Measurements from ENCODE around the gene COMMD1. TPM values are rescaled to one million over a fixed set of nuclear protein-coding genes. Genes with fewer than 3 reads are reported as not detected.

Gene COMMD1
- total and polyA plus RNA-seq, 2 donors (not counting 3 experiments of a cell fraction or from before 2014, with no cell fraction given): 39.5 to 57.1 TPM

GRCh38 chr2:61967262-61967661 is 61.8 kb downstream of the COMMD1 start:
- intact Hi-C loops (cut with micrococcal nuclease): no loop called here
- no TSS peak for BruUV-seq (replicated peaks)
- H3K9me3 ChIP-seq (replicated peaks; ENCODE audit: control insufficient read depth, insufficient read depth, low read length): no peaks in the 10 kb centered on the region
- no peak overlapping the region for H3K27ac ChIP-seq (ENCODE audit: insufficient read depth, low read depth, low read length)
- no peak overlapping the region for H3K4me2 ChIP-seq (ENCODE audit: insufficient read depth, low read length)
- H3K27me3 ChIP-seq (ENCODE audit: control insufficient read depth in 2 of 2, insufficient read depth in 2 of 2, low read length in 2 of 2): no peaks in the 10 kb centered on the region
- no peak overlapping the region for H3K9ac ChIP-seq (replicated peaks; ENCODE audit: extremely low read depth, insufficient read depth, low read length)
- no peak overlapping the region for H2AFZ ChIP-seq (ENCODE audit: low read depth, low read length)
- TF ChIP-seq POLR2AphosphoS5 (IDR thresholded peaks at IDR 0.05; ENCODE audit: insufficient read depth, low read depth, low read length) (no peak), EZH2 (IDR thresholded peaks at IDR 0.05; ENCODE audit: borderline replicate concordance, low read depth, low read length, severe bottlenecking) (no peak), MAX (IDR thresholded peaks at IDR 0.05; ENCODE audit: insufficient read depth, insufficient read length) (no peak), CTCF (IDR thresholded peaks at IDR 0.05; ENCODE audit: extremely low read depth in 1 of 2, insufficient read depth in 1 of 2, low read depth in 1 of 2, low read length in 2 of 2) (no peak), MYC (IDR thresholded peaks at IDR 0.05; ENCODE audit: low read depth, low read length) (no peak), FOS (IDR thresholded peaks at IDR 0.05; ENCODE audit: borderline replicate concordance, insufficient read depth, low read length) (no peak), JUN (IDR thresholded peaks at IDR 0.05; ENCODE audit: borderline replicate concordance, insufficient read depth, insufficient read length, low read depth) (no peak), GATA2 (IDR thresholded peaks at IDR 0.05; ENCODE audit: insufficient read depth, insufficient read length, low read depth, low read length) (no peak), POLR2A (IDR thresholded peaks at IDR 0.05; ENCODE audit: low read depth, low read length) (no peak)
- no peak overlapping the region for H3K4me3 ChIP-seq (replicated peaks in 1 of 3; ENCODE audit: insufficient read depth in 1 of 3, low read depth in 1 of 3, low read length in 3 of 3)
- no peaks in the 10 kb centered on the region for H3K79me2 ChIP-seq (ENCODE audit: control insufficient read depth, insufficient read depth, low read length)
- no peaks in the 10 kb centered on the region for H3K9me1 ChIP-seq (replicated peaks; ENCODE audit: control insufficient read depth, extremely low read depth, insufficient read depth, low read length)
- DNase-seq (ENCODE audit: low read depth, low spot score) (no peak), FAIRE-seq (no peak)
- POLR2A ChIA-PET: no interaction called here
- no peaks in the 10 kb centered on the region for H4K20me1 ChIP-seq (replicated peaks; ENCODE audit: control insufficient read depth, extremely low read depth, insufficient read depth, low read length)
- no peaks in the 10 kb centered on the region for H3K4me1 ChIP-seq (ENCODE audit: control insufficient read depth, extremely low read depth, insufficient read depth, low read length)
- CTCF ChIA-PET: interaction anchor here (0.9 to 1.7 kb wide), 2 partner anchors 11 to 33 kb away, joined by 4 to 7 read pairs; no protein-coding TSS in a partner anchor
- no peaks in the 10 kb centered on the region for H3K36me3 ChIP-seq (ENCODE audit: control insufficient read depth in 2 of 2, extremely low read depth in 1 of 2, insufficient read depth in 2 of 2, low read length in 2 of 2)
- dilution Hi-C loops (cut with MboI; ENCODE audit: extremely low pct_ligation_motif_present, low sequenced_read_pairs): no loop called here
